ENCODE results near the gene TFG.

The TFG gene

GRCh38 chr3:100782906-100783305, 73.6 kb downstream of the TFG start:
- Histone ChIP-seq H3K36me3 (no peaks in the 10 kb centered on the region), H3K4me2 (no peak overlapping the region), H3K4me1 (no peaks in the 10 kb centered on the region), H3K9me3 (peaks cover 10% of the 10 kb centered on the region; the same call in 1 of the 2 replicates), H3K27me3 (no peaks in the 10 kb centered on the region), H3K9ac (no peak overlapping the region), H3K4me3 (no peak overlapping the region), H4K20me1 (no peaks in the 10 kb centered on the region), H3K27ac (no peak overlapping the region)
- no peak for TF ChIP-seq Cebpa-rat (IDR thresholded peaks at IDR 0.05)

- Histone ChIP-seq H3K9me3 (peaks cover 10% of the 10 kb centered on the region; the same call in 1 of the 2 replicates), H3K9ac (no peak overlapping the region), H3K27me3 (no peaks in the 10 kb centered on the region), H3K4me3 (no peak overlapping the region), H3K27ac (no peak overlapping the region), H3K36me3 (no peaks in the 10 kb centered on the region), H3K4me1 (no peaks in the 10 kb centered on the region), H3K4me2 (no peak overlapping the region), H4K20me1 (no peaks in the 10 kb centered on the region)
- TF ChIP-seq Cebpa-rat (IDR thresholded peaks at IDR 0.05) = no peak
Observed at GRCh38 chr3:100783619-100784018, 74.3 kb downstream of the TFG start.

GRCh38 chr3:100789579-100789978, 80.3 kb downstream of the TFG start:
- no peak overlapping the region for H3K9ac ChIP-seq
- H3K9me3 ChIP-seq = peaks cover 10% of the 10 kb centered on the region; the same call in 1 of the 2 replicates
- H3K4me3 ChIP-seq = no peak overlapping the region
- H3K27me3 ChIP-seq = no peaks in the 10 kb centered on the region
- H3K4me1 ChIP-seq = no peaks in the 10 kb centered on the region
- TF ChIP-seq Cebpa-rat (IDR thresholded peaks at IDR 0.05) = no peak
- no peaks in the 10 kb centered on the region for H4K20me1 ChIP-seq
- H3K4me2 ChIP-seq = no peak overlapping the region
- no peaks in the 10 kb centered on the region for H3K36me3 ChIP-seq
- no peak overlapping the region for H3K27ac ChIP-seq

GRCh38 chr3:100796556-100796955, 87.3 kb downstream of the TFG start:
- H3K4me1 ChIP-seq = no peaks in the 10 kb centered on the region
- no peaks in the 10 kb centered on the region for H3K27me3 ChIP-seq
- H3K4me2 ChIP-seq = no peak overlapping the region
- H4K20me1 ChIP-seq = no peaks in the 10 kb centered on the region
- H3K36me3 ChIP-seq = no peaks in the 10 kb centered on the region
- no peak overlapping the region for H3K4me3 ChIP-seq
- TF ChIP-seq Cebpa-rat (IDR thresholded peaks at IDR 0.05) = no peak
- H3K9ac ChIP-seq = no peak overlapping the region
- H3K9me3 ChIP-seq = no peaks in the 10 kb centered on the region
- H3K27ac ChIP-seq = no peak overlapping the region

GRCh38 chr3:100798012-100798411, 88.7 kb downstream of the TFG start:
- no peak overlapping the region for H3K4me2 ChIP-seq
- no peak overlapping the region for H3K27ac ChIP-seq
- no peaks in the 10 kb centered on the region for H3K9me3 ChIP-seq

More at GRCh38 chr3:100798012-100798411, 88.7 kb downstream of the TFG start:
- Histone ChIP-seq H4K20me1 (no peaks in the 10 kb centered on the region), H3K4me1 (no peaks in the 10 kb centered on the region), H3K4me3 (no peak overlapping the region), H3K27me3 (no peaks in the 10 kb centered on the region), H3K9ac (no peak overlapping the region), H3K36me3 (no peaks in the 10 kb centered on the region)
- TF ChIP-seq Cebpa-rat (IDR thresholded peaks at IDR 0.05) = no peak

All from BLaER1 (cell line).